Measurements from ENCODE around the gene ZNF768.

- no peak for TF ChIP-seq CTCF (IDR thresholded peaks at IDR 0.05)
- no peak for TF ChIP-seq POLR2A (IDR thresholded peaks at IDR 0.05)
Measured at GRCh38 chr16:30566531-30566930, 40.2 kb upstream of the ZNF768 start.

Measured in adrenal gland (tissue), 5 donors.